GM13977 (cell line): ENCODE measurements around the gene CAMKMT.

Experiments used
- DNase-seq: peaks from one replicate; pipeline ENCODE4 v3.0.0; 2012; ENCODE audit warnings: low spot score
- in situ Hi-C: fragments of 300-500 bp; cut with MboI; formaldehyde crosslinking; loops from one replicate; pipeline ENCODE4 v1.12.0; 2022; ENCODE audit warnings: low sequenced_read_pairs, low pct_unique_long_range_greater_than_20kb, mixed read lengths, inconsistent platforms; ENCODE audit not compliant: unreplicated experiment
- TF ChIP-seq, protein P1 (sequence below): IDR thresholded peaks from 2 replicates; pipeline ENCODE4 v1.5.1; 2012; ENCODE audit warnings: mild to moderate bottlenecking, control low read depth; ENCODE audit not compliant: insufficient read depth; ENCODE audit errors: extremely low read depth, missing control alignments

The CAMKMT gene

DNA sequence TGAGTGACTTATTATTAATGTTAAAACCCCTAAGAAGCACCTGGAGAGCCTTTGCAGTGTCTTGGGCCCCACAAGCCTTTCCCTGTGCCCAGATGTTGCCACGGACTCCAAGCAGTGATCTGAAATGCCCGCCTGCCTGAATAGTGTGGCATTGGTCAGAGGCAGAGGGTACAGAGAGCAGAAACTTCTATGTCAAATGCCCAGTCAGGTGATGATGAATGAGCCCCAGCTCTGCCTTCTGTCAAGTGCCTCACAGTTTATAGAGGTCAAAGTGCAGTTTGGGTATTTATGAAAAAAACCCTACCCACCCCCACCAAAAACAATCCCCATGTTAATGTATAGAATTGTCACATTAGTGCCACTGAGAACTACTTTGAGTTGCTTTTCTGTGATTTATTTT is 409.8 kb downstream of the CAMKMT start:
- TF ChIP-seq, protein P1, sequence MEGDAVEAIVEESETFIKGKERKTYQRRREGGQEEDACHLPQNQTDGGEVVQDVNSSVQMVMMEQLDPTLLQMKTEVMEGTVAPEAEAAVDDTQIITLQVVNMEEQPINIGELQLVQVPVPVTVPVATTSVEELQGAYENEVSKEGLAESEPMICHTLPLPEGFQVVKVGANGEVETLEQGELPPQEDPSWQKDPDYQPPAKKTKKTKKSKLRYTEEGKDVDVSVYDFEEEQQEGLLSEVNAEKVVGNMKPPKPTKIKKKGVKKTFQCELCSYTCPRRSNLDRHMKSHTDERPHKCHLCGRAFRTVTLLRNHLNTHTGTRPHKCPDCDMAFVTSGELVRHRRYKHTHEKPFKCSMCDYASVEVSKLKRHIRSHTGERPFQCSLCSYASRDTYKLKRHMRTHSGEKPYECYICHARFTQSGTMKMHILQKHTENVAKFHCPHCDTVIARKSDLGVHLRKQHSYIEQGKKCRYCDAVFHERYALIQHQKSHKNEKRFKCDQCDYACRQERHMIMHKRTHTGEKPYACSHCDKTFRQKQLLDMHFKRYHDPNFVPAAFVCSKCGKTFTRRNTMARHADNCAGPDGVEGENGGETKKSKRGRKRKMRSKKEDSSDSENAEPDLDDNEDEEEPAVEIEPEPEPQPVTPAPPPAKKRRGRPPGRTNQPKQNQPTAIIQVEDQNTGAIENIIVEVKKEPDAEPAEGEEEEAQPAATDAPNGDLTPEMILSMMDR: no peak
- in situ Hi-C loops: no loop called here
- DNase-seq: no peak

DNA sequence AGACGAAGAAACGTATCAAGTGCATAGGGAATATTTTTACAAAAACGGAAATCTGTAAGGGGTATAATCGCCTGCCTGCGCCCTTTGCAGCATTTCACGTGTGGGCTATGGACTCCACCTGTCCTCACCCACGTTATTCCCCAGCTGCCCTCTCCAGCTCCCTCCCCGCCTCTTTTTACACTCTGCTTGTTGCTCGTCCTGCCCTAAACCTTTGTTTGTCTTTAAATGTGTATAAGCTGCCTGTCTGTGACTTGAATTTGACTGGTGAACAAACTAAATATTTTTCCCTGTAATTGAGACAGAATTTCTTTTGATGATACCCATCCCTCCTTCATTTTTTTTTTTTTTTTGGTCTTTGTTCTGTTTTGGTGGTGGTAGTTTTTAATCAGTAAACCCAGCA is 410.4 kb downstream of the CAMKMT start:
- in situ Hi-C loops: no loop called here
- TF ChIP-seq, protein P1: no peak
- no peak for DNase-seq

- TF ChIP-seq, protein P1: no peak
- in situ Hi-C loops: no loop called here
- no peak for DNase-seq
These were observed 411.1 kb downstream of the CAMKMT start for GRCh38 chr2:44772669-44773378.

DNA sequence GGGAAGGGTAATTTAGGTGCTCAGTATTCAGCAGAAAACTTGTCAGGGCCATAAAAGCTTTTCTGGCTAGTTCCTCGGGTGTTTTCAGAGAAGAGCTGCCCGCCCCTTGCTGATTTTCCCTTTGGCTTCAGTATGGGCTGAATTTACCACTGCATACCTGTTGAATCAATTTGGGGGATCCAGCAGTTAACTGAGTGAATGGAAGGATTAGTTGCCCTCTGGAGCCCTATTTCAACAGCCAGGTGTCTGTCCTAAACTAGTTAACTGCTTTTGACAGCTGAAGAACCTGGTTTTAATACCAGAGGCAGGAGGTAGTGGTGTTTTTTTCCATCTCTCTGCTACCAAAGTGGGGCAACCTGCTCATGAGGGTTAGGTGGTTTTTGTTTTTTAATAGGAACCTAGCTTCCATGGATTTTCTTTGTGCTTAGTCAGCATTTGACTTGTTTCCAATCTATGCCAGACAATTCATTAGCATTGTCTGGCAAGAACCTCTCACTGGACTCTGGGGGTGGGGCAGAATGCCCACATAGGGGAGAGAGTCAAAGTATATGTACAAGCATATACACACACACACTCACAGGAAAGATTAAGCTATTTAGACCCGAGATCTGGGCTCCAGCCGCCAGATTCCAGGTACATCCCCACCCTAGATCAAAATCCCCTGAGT is 413.2 kb downstream of the CAMKMT start:
- TF ChIP-seq, protein P1: no peak
- no peak for DNase-seq
- in situ Hi-C loops: no loop called here

DNA sequence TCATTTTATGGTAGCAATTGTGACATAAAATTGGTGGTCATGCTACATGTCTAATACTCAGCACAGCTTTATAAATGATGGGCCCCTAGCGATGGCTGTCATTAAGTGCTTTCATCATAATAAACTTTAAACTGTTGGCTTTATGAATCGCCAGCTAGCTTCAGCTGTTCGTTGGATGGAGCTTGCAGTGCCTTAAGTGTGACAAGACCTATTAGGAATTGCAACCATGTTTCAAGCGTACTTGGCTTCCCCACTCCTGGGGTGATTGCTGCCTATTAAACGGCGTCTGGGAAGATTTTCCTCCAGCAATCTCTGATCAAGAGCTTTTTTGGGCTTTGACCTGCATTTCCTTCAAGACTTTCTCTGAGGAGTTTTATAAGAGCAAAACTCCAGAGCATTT is 415.3 kb downstream of the CAMKMT start:
- TF ChIP-seq, protein P1: no peak
- in situ Hi-C loops: no loop called here
- no peak for DNase-seq

- in situ Hi-C loops: no loop called here
- TF ChIP-seq, protein P1: no peak
- peak; percentile 35 for DNase-seq
These were observed 415.8 kb downstream of the CAMKMT start for GRCh38 chr2:44777537-44777936.
